NCI-H510A treated with DMSO at 0.1 percent for 48 hours (cell line): ENCODE measurements around the gene TSFM.
A peak's percentile ranks its signal among the peaks of the same experiment; 100 is the strongest.

Experiments
- DNase-seq: peaks from one replicate; lab custom pipeline; 2025; lab: John Stamatoyannopoulos, UW

Gene TSFM

DNA sequence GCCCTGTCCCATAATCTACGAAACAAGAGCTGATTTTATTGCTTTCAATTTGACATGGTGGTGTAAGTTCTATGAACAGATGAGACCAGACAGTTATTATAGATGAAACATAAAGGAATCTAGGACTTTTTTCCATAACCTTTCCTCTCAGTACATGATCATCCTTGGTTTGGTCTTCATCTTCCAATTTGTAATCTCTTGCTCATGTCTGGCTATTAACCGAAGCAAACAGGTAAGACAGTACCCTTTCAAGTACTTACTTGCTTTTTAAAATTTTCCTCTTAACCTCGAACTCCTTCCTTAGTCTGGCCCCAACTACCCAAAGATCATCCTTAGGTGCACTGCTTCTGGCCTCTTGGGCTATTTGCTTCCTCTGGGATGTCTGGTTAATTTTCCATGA lies 36.6 kb upstream of the TSFM start:
- DNase-seq: no peak

DNA sequence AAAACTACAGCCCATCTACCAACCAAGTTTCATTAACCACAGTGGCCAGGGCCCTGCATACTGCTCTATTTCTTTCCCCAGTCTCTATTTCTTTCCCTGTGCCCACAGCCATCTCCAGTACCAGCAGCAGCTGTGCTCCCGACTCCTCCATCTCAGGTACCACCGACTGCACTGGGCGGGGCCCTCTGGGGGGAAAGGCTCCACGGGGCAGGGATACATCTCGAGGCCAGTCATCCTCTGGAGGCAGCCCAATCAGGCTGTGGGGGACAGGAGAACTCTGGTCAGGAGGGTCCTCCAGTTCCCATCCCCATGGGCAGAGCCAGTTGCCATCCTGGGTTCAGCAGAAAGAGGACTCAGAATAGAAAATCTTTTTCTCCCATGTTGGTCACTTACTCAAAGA lies 33.5 kb upstream of the TSFM start:
- no peak for DNase-seq

DNA sequence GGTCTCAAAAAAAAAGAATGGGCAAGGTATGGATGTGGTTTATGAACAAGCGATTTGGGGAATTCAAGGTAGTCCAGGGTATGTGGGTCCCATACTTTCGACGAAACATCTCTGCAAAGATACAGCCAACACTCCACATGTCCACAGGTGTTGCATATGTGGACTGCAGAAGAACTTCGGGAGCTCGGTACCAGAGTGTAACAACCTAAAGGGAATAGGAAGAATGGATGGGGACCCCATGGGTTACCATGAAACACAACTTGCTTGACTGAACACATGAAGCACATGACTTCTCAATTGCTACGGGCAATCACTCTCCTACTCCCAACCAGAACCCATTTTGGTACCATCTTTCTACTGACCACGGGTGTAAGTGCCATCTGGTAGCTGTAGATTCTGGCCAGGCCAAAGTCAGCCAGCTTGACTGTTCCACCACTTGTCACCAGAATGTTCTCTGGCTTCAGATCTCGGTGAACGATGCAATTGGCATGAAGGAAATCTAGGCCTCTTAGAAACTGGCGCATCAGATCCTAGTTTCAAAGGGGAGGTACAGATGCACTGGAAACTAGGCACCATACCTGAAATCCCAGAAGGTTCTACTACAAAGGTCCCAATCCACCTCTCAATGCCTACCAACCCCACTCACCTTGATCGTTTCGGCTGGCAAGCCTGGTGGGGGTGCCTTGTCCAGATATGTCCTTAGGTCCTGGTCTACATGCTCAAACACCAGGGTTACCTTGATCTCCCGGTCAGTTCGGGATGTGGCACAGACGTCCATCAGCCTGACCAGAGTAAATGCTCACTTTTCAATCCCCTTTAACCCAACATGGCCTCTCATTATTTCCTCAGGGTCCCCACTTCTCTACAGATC lies 31.8 kb upstream of the TSFM start:
- DNase-seq: no peak

DNA sequence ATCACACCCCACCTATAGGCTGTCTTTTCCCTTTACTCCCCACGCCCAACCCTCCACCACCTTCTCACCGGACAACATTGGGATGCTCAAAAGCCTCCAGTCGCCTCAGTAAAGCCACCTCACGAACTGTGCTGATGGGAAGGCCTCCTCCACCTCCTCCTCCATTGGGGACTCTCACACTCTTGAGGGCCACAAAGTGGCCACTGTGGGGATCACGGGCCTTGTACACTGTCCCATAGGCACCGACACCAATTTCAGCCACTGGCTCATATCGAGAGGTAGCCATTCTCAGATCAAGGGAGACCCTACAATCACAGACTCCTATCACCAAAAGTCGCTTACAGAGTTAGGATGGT lies 31.2 kb upstream of the TSFM start:
- no peak for DNase-seq

DNA sequence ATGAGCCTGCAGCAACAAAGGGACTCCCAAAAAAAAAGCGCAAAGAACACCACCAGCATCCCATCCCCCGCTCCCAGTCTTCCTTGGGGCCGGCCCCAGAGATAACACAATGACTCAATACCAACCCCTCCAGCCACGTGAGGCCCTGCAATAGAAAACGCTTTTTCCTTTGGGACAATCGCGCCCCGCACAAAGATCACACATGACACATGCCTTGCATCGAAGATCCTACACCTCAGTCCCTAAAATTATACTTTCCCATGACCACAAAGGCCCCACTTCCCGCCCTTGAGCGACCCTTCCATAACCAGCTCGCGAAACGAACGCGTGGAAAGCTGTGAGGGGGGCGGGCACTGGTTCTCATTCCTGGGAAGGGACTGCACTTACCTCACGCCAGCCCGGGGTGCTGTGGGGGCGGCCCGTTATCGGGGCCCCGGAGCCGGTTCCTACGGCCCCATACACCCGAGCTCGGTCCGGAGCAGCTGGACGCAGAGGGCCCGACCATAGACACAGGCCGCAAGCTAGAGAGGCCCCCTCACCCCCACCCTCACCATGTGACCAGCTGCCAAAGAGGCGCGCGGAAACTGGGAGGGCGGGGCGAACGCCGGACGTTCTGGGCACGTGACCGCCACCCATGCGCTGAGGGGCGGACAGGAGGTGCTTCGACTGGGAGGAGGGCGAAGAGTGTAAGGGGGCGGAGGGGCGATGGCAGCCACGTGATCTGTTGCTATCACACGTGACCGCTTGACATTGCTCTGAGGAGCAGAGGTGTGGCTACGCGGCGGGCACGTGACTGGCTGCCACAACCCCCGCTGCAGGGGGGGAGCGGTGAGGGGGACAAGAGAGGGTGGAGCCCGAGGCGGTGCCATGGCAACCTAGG lies 30.6 kb upstream of the TSFM start, which contains the start of gene CDK4:
TSS of gene CDK4 (minus strand) at position 523 of the 880 bp plus-strand sequence. CDS start 593 bp downstream, outside the sequence.
- DNase-seq: peak; percentile 99

DNA sequence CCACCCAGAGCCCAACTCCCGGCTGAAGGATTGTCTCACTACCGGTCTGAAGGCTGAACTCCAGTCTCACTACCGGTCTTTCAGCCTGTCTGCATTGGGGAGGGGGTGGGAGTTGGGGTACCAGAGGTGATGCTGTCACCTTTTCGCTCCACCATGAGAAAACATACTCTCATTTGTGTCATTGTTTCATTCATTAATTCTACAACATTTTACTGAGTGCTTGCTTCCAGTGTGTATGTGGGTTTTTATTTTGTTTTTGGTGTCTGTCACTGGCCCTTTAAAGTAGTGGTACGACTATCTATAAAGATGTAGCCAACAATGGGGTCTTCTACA lies 30.0 kb upstream of the TSFM start:
- DNase-seq: no peak

DNA sequence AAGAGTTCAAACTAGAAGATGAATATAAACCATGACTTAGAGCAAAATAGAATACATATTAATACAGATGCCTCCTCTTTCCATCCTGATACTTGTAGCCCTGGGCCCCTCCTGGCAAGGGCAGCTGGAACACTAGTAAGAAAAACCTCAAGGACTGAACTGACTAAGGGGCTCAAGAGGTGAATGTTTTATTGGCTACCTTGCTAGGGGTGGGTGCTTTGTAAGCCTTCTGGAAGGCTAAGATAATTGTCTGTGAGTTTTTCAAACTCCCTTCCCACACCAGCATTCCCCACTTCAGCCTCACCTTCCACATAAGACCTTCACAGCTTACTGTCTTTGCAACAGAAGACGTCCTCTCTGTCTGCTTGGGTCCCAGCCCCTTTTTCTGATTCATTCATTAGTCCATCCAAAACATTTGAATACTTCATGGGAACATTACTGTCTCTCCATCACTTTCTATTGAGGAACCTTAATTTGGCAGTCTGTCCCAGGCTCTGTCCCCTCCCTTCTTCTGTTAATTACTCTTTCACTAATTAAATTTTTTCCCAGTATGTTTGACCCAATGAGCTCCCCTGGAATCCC lies 28.7 kb upstream of the TSFM start:
- no peak for DNase-seq

DNA sequence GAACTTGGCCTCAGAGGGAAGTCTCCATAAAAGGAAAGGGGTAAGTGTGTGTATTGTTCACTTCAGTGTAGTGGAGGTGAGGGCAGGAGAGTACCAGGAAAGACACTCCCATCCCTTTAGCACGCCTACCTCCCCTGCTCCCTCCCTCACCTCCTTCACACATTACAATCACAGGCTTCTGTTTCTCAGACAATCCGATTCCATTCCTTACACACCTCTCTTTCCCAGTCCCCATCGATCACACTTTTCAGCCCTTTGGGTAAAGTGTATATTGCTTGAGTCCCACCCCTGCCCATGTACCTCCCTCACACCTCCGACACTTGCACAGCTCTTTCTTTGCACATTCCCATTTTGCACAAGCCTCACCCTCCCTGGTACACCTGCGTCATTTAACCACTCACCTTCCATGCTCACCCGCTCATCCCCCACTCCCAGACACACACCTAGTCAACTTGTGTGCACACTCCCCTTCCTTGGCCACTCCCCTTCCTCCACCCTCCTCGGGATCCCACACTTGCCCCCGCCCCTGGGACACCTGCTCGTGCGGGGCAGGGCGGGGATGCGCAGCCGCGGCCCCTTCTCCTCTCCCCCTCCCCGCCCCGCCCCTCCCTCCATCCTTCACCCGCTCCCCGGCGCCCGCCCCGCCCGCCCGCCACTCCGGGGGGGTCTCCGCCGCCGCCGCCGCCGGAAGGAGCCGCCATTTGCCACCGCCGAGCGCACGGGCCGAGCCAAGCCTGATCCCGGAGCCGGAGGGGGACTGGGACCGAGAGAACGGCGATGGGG lies 28.0 kb upstream of the TSFM start, which contains the start of gene MARCHF9:
TSS of gene MARCHF9 (plus strand) at position 693 of the 783 bp plus-strand sequence. CDS start 426 bp downstream, outside the sequence.
- DNase-seq: peak; percentile 97

DNA sequence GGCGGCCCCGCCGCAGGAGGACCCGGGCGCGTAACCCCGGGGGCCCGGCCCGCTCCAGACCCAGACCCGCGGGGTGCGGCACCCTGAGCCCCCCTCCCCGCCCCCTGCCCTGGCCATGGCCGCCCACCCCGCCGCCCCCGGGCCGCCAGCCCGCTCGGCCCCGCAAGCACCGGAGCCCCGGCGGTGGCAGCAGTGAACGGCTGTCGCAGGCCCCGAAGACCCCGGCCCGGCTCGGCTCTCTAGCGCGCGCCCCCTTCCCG lies 27.5 kb upstream of the TSFM start:
- DNase-seq: no peak

DNA sequence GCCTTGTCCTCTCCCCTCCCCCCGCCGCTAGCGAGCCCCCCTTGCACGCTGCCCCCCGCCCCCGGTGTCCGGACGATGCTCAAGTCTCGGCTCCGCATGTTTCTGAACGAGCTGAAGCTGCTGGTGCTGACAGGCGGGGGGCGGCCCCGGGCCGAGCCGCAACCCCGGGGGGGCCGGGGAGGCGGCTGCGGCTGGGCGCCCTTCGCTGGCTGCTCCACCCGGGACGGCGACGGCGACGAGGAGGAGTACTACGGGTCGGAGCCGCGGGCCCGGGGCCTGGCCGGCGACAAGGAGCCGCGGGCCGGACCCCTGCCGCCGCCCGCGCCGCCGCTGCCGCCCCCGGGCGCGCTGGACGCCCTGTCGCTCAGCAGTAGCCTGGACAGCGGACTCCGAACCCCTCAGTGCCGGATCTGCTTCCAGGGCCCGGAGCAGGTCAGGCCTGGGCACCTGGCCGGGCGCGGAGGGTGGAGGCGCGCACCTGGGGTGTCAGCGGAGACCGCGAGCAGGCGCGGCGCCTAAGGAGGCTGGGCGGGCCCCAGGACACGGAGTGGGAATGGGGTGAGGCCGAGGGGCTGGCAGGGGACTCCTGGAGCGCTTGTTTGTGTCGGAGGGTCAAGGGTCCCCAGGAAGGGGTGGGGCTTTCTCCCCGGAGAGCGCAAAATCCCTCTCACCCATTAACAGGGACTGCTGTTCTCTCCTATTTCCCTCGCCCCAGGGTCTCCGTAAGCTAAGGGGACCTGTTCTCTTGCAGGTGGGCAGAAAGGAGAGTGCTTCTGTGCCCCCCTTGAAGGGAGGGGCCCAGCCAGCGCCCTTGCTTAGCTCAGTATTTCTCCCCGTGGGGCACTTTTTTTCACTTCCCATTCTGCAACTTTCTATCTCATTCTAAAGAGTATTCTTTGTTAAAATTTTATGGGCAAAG lies 26.9 kb upstream of the TSFM start:
- no peak for DNase-seq

DNA sequence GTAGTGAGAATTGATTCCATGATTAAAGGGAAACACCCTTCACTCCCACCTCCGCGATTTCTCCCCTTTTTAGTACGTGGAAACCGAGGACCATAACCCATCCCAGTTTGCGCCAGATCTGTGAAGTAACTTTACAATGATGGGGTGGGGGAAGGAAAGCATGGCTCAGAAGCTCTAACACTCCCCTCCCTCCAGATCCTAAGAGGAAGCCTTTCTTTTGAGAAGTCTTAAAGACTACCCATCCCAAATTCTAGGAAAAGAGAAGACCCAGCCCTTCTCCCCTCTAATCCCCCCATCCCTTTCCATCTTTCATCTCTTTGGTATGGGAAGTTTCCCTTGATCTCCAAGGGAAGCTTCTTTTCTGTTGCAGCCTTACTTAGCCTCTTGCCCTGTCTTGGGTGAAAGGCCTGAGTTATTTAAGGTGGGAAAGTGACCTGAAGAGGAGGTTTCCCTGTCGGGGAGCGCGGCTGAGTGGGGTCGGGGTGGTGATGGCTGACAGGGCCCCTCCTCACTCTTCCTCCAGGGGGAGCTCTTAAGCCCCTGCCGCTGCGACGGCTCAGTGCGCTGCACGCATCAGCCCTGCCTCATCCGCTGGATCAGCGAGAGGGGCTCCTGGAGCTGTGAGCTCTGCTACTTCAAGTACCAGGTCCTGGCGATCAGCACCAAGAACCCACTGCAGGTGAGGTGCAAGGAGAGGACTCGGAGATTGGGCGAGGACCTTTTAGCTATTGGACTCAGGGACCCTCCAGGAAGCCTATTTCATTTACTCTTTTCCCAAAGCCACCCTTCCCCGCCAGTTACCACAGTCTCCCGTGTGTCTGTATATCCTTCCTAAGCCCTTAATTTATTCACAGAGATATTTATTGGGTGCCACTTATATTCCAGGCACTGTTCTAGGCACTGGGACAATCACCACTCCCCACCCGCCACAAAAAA lies 25.9 kb upstream of the TSFM start:
- no peak for DNase-seq

DNA sequence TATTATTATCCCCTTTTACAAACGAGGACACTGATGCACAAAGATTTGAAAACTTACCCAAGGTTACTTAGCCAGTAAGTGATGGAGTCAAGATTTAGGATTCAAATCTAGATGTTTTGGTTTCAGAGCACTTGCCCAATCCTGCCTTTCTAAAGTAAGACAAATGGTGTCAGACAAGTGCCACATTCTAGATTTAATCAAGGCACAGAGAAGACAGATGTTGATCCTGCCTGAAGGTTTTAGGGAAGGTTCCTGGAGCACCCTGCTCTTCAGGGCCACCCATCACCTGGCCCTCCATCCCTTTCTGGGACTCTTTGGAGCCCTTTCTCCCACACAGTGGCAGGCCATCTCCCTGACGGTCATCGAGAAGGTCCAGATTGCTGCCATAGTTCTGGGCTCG lies 24.8 kb upstream of the TSFM start:
- no peak for DNase-seq

DNA sequence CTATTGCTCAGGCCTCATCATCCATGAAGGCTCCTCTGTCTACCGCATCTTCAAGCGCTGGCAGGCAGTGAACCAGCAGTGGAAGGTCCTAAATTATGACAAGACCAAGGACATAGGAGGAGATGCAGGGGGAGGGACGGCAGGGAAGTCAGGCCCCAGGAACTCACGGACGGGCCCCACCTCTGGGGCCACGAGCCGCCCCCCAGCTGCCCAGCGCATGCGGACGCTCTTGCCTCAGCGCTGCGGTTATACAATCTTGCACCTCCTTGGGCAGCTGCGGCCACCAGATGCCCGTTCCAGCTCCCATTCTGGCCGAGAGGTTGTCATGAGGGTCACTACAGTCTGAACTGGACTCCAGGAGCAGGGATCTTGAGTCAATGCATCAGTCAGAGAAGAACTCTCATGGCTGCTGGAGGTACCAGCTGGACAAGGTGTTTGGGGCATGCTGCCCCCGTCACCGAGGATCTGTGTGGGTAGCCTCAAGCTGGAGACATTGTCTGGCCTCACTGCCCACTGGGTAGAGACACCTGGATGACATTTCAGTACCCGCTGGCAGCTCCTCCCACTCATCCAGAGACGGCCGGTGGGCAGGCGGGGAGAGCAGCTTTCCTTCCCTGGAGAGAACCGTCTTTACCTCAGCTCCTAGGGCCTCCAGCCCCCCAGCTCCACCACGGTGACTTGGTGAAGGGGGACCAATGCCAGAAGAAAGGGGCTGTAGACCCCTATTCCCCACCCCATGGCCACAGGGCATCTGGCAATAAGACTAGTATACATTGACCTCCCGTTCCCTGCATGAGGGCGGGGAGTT lies 23.8 kb upstream of the TSFM start:
- no peak for DNase-seq

DNA sequence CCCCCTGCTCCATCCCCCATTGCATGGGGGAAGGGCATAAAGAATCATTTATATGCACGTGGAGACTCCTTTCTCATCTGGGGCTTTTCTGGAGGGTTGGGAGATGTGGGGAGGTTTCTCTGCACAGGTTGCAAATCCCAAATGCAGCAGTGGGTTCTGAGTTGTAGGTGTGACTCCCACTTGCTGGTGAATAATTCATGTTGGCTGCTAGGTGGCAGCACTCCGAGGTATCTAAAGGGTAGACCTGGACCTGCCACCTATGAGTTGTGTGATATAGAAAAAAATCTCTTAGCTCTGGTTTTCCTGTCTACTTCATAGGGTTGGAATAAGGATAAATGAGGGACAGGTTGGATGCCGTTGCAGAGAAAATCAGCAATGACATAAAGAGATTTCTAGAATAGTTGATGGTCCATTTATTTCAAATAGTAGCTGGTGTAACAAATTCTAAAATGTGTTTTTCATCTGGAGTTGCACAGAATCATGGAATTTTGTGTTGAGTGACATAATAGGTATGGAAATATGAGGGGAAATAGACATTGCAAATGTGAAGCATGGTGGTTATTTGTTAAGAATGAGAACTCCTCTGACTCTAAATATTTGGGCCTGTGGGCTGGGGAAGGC lies 23.1 kb upstream of the TSFM start:
- DNase-seq: peak; percentile 72

DNA sequence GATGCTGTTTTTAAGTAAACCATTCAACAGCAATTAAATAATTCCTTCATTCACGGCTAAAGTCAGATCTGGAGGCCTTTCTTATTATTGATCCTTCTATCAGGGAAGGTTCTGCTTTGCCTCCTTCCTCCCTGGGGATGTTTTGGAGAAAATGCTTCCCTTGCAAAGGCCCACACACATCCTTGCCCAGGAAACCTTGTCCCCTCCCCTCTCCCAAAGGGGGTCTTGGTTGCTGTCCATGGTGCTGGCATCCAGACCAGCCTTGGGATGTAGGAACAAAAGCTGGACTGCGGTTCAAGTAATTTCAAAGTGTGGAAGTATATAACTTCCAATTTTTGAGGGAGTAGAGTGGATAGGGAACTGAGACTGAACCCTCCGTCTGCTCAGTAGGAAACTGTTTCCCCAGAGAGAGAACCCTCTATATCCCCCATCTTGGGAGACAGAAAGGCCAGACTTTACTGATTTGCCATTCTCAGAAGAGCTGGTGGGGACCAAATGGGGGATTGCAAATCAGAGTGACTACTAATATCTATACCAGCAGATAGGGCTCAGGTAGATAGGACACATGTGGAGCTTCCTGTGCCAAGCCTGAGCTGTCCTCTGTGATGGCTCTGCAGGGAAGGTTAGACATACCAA lies 22.1 kb upstream of the TSFM start:
- no peak for DNase-seq

DNA sequence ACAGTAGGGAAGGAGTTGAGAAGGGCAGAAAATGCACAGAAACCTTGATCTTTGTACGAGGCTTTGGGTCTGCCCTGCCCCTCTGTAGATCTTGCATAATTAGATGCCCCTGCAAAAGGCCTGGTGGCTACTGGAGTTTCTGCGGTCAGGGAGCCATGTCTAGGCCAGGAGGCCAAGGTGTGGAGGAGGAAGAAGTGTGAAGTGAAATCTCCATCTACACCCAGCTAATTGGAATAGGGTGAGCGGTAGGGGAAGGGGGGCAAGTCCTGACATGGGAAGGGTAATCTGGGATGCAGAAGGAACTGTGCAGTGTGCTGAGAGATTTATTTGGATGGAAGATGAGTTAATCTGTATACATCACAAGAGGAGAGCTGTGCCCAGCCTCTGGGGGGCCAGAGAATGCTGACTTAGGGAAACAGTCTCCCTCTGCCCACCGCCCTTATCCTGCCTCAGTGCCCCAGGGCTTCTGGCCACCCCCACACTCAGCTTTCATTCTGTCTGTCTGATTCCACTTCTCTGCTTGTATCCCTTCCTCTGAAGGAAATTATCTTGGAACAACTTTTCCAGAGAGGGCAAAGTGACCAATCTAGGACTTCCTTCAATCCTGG lies 21.1 kb upstream of the TSFM start:
- no peak for DNase-seq

DNA sequence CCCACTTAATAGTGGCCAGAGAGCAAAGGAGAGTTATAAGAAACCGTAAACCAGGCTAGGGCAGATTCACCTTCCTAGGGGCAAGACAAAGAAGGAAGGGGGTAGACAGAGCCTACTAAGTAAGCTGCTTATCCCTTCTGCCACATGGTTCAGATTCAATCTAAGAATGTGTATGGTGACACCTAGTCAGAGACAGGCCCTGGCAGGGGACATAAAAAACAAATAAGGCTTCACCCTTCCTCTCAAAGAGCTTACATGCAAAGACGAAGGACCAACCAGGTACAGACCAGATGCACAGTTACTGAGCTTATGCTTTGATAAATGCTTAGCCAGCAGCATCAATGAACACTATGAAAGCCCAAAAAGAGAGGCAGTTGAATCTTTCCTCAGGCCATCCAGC lies 20.1 kb upstream of the TSFM start:
- DNase-seq: no peak
